GM19463 (cell line): ENCODE data around the gene GRK1.
"Not testable (repeated sequence)": the region's sequence is repeated elsewhere in the genome, so short reads cannot be mapped to it uniquely, and the experiment has no call there.

Source experiments
- ATAC-seq: cut with Tn5 transposase; IDR thresholded peaks from one replicate; pipeline ENCODE4 v1.9.1; 2021; ENCODE audit warnings: mild to moderate bottlenecking, moderate library complexity; ENCODE audit not compliant: unreplicated experiment

Gene GRK1

GRCh38 chr13:113664751-113665596 is 2.0 kb upstream of the GRK1 start:
- no peak for ATAC-seq

- ATAC-seq, result no peak
These were observed 1.3 kb upstream of the GRK1 start for GRCh38 chr13:113665597-113666328.

GRCh38 chr13:113666329-113666670 is 719 bp upstream of the GRK1 start:
- ATAC-seq, result no peak

- ATAC-seq, result no peak
These were observed 912 bp downstream of the GRK1 start for GRCh38 chr13:113667771-113668490.

GRCh38 chr13:113668491-113668971 is 1.5 kb downstream of the GRK1 start:
- ATAC-seq, result no peak

- ATAC-seq, result no peak
These were observed 2.3 kb downstream of the GRK1 start for GRCh38 chr13:113669231-113669754.

GRCh38 chr13:113669755-113670341 is 2.8 kb downstream of the GRK1 start:
- no peak for ATAC-seq

- ATAC-seq, result no peak
These were observed 3.5 kb downstream of the GRK1 start for GRCh38 chr13:113670541-113670940.

- ATAC-seq, result no peak
These were observed 4.3 kb downstream of the GRK1 start for GRCh38 chr13:113671066-113672001.

- no peak for ATAC-seq
These were observed 5.1 kb downstream of the GRK1 start for GRCh38 chr13:113672002-113672651.

- ATAC-seq, result no peak
These were observed 55.9 kb downstream of the GRK1 start for GRCh38 chr13:113722921-113723320.

- no peak for ATAC-seq
These were observed 56.5 kb downstream of the GRK1 start for GRCh38 chr13:113723410-113724015.

- no peak for ATAC-seq
These were observed 57.2 kb downstream of the GRK1 start for GRCh38 chr13:113724016-113724758.

GRCh38 chr13:113724780-113725315 is 57.8 kb downstream of the GRK1 start:
- ATAC-seq, result peak; percentile 93

- ATAC-seq, result not testable (repeated sequence)
These were observed 58.5 kb downstream of the GRK1 start for GRCh38 chr13:113725329-113726105.

GRCh38 chr13:113726106-113726821 is 59.2 kb downstream of the GRK1 start:
- ATAC-seq, result not testable (repeated sequence)
